Mesothelial cell of epicardium (in vitro differentiated cells): Measurements from ENCODE around the gene DMRT1. TPM values are rescaled to one million over a fixed set of nuclear protein-coding genes. Genes with fewer than 3 reads are reported as not detected.
A peak's percentile ranks its signal among the peaks of the same experiment; 100 is the strongest.
"Not testable (repeated sequence)": the region's sequence is repeated elsewhere in the genome, so short reads cannot be mapped to it uniquely, and the experiment has no call there.

Experiments
- DNase-seq, 2 experiments: peaks; one replicate each; pipeline ENCODE4 v3.0.0; 2021; ENCODE audit warnings: low spot score in 2 of 2; ENCODE audit not compliant: unreplicated experiment in 2 of 2
- H3K27ac Mint-ChIP-seq: 2 replicates; pipeline ENCODE4 v1.8.0; 2021; ENCODE audit warnings: mixed read lengths
- H3K27me3 Mint-ChIP-seq: 2 replicates; pipeline ENCODE4 v1.8.0; 2021; ENCODE audit warnings: low read depth, mixed read lengths
- H3K36me3 Mint-ChIP-seq: 2 replicates; pipeline ENCODE4 v1.8.0; 2021; ENCODE audit warnings: mixed read lengths
- H3K4me1 Mint-ChIP-seq: 2 replicates; pipeline ENCODE4 v1.8.0; 2021; ENCODE audit warnings: mixed read lengths
- H3K4me3 Mint-ChIP-seq: 2 replicates; pipeline ENCODE4 v1.8.0; 2021; ENCODE audit warnings: mild to moderate bottlenecking, moderate library complexity, mixed read lengths
- H3K9me3 Mint-ChIP-seq: 2 replicates; pipeline ENCODE4 v1.8.0; 2021; ENCODE audit warnings: mixed read lengths
- total RNA-seq: library from RNA; stranded (reverse); gene quantifications from 3 replicates; pipeline ENCODE4 v1.2.1, GENCODE V29; 2021
- TF ChIP-seq, protein P1 (sequence below): fragments of 200-600 bp; sonication (generic); IDR thresholded peaks from one replicate; pipeline ENCODE4 v1.5.0; 2021; ENCODE audit warnings: antibody characterized with exemption; ENCODE audit not compliant: unreplicated experiment

Gene DMRT1
- total RNA-seq, 1 donor from 2014 or later: not detected

DNA sequence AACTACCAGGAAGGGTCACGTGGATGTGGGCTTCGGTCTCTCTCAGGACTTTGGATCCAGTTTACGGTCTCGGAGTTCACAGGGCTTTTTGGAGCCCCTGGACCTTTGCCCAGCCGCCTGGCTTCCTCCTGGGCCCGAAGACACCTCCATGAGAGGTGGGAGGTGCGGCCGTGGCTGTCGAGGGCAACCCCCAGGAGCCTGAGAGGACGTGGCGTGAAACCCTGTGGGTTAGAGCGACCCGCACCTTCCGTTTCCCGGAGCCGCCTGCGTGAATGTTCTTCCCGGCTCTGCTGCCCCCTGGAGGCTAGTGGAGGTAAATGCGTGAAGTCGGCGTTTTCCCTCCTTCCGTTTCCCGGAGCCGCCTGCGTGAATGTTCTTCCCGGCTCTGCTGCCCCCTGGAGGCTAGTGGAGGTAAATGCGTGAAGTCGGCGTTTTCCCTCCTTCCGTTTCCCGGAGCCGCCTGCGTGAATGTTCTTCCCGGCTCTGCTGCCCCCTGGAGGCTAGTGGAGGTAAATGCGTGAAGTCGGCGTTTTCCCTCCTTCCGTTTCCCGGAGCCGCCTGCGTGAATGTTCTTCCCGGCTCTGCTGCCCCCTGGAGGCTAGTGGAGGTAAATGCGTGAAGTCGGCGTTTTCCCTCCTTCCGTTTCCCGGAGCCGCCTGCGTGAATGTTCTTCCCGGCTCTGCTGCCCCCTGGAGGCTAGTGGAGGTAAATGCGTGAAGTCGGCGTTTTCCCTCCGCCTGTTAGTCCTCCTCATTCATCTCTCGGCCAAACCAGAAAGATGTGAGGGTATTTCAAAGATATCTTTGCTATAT is 157.0 kb downstream of the DMRT1 start:
- not testable (repeated sequence) for H3K9me3 Mint-ChIP-seq, H3K4me1 Mint-ChIP-seq, H3K27ac Mint-ChIP-seq, DNase-seq, H3K4me3 Mint-ChIP-seq, H3K36me3 Mint-ChIP-seq
- H3K27me3 Mint-ChIP-seq: peaks cover 18% of the 10 kb centered on the region
- TF ChIP-seq, protein P1, sequence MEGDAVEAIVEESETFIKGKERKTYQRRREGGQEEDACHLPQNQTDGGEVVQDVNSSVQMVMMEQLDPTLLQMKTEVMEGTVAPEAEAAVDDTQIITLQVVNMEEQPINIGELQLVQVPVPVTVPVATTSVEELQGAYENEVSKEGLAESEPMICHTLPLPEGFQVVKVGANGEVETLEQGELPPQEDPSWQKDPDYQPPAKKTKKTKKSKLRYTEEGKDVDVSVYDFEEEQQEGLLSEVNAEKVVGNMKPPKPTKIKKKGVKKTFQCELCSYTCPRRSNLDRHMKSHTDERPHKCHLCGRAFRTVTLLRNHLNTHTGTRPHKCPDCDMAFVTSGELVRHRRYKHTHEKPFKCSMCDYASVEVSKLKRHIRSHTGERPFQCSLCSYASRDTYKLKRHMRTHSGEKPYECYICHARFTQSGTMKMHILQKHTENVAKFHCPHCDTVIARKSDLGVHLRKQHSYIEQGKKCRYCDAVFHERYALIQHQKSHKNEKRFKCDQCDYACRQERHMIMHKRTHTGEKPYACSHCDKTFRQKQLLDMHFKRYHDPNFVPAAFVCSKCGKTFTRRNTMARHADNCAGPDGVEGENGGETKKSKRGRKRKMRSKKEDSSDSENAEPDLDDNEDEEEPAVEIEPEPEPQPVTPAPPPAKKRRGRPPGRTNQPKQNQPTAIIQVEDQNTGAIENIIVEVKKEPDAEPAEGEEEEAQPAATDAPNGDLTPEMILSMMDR: peak; percentile 92

DNA sequence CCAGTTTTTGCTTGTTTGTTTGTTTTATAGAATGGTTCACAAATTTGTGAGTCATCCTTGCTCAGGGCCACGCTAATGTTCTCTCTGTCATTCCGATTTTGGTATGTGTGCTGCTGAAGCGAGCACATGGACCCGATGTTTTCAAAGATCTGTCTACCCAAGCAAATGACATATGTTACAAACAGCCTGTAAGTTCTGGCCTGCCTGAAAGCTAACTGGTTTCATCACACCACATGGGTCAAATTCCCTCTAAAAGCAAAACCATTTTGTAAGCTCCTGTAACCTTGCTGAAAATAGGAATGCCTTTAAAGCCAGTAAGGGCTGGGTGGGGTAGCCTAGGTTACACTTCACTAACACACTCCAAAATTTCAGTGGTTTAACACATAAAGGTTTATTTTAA is 160.3 kb downstream of the DMRT1 start:
- no peak for DNase-seq
- Mint-ChIP-seq H3K27ac (no peak overlapping the region), H3K36me3 (no peaks in the 10 kb centered on the region), H3K9me3 (no peaks in the 10 kb centered on the region), H3K4me1 (no peaks in the 10 kb centered on the region), H3K27me3 (peaks cover 2% of the 10 kb centered on the region), H3K4me3 (no peak overlapping the region)
- TF ChIP-seq, protein P1: no peak

DNA sequence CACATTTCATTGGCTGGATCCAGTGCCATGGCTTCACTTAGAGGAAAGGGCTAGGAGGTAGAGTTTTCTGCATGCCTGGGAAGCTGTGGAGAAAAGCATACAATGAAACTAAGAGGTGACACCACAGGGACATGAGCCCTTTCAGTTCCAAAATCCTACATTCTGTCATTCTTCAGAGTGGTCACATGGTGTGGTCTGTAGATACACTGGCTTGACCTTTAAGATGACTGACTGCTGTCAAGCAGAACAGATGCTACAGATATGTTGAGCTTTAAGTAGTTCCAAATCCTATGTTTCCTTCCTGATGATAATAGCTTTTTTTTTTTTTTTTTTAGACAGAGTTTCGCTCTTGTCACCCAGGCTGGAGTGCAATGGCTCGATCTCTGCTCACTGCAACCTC is 161.2 kb downstream of the DMRT1 start:
- H3K36me3 Mint-ChIP-seq: no peaks in the 10 kb centered on the region
- TF ChIP-seq, protein P1: no peak
- no peak overlapping the region for H3K4me3 Mint-ChIP-seq
- no peak overlapping the region for H3K27ac Mint-ChIP-seq
- peaks cover 2% of the 10 kb centered on the region for H3K27me3 Mint-ChIP-seq
- no peak for DNase-seq
- no peaks in the 10 kb centered on the region for H3K4me1 Mint-ChIP-seq
- no peaks in the 10 kb centered on the region for H3K9me3 Mint-ChIP-seq

DNA sequence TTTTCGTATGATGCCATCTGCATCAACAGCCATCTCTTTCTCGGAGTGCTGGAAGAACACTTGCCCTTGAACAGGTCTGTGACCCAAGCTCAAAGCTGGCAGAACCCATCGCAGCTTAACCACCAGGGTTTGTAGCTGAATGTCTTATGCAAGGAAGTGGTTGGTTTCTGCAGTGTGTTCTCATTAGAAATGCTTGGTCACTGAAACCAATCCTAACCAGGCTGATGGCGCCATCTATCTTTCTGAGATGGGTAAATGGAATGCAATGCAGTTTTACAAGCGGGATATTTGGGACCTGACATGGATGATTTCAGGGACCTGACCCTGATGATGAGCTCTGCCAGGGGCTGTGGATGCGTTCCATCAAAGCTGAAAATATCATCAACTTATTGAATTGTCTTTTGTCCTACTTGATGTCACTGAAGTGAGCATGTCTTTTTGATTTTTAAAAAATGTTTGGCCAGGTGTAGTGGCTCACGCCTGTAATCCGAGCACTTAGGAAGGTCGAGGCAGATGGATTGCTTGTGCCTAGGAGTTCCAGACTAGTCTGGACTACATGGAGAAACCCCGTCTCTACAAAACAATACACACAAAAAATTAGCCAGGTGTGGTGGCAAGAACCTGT is 163.7 kb downstream of the DMRT1 start:
- Mint-ChIP-seq H3K4me1 (peaks cover 2% of the 10 kb centered on the region), H3K27me3 (peaks cover 15% of the 10 kb centered on the region), H3K27ac (no peak overlapping the region), H3K36me3 (no peaks in the 10 kb centered on the region), H3K9me3 (no peaks in the 10 kb centered on the region), H3K4me3 (no peak overlapping the region)
- DNase-seq: no peak
- TF ChIP-seq, protein P1: peak; percentile 19

DNA sequence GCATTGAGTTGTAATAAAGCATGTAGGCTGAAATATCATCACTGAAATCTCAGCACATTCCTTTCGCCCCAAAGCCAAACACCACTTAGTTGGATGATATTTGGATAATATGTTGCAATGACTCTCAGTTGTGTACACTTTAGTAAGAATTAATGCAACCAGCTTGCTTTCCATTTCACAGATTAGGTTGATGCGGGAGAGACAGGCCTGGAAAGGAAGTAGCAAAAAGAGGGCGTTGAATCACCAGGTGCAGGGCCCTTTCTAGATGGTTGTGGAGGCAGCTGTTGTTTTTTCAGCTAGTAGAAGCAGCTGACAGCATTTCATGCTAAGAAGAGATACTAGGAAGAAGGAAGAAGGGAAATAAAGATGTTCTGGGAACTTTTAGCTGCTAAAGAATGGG is 165.8 kb downstream of the DMRT1 start:
- H3K27ac Mint-ChIP-seq: no peak overlapping the region
- H3K36me3 Mint-ChIP-seq: no peaks in the 10 kb centered on the region
- DNase-seq: no peak
- H3K4me1 Mint-ChIP-seq: peaks cover 2% of the 10 kb centered on the region
- no peak overlapping the region for H3K4me3 Mint-ChIP-seq
- peaks cover 15% of the 10 kb centered on the region for H3K27me3 Mint-ChIP-seq
- no peaks in the 10 kb centered on the region for H3K9me3 Mint-ChIP-seq
- TF ChIP-seq, protein P1: no peak
